K562 (cell line): Measurements from ENCODE around the gene MTG1. TPM values are rescaled to one million over a fixed set of nuclear protein-coding genes. Genes with fewer than 3 reads are reported as not detected.

Experiments used
- ATAC-seq: fragments of 200-7000 bp; cut with Tn5 transposase; 3 replicates; pipeline ENCODE4 v1.9.1; 2020; ENCODE audit warnings: moderate library complexity
- BruUV-seq: library from RNA; stranded (reverse); fragments of 400-500 nt; replicated peaks from 2 replicates; lab custom pipeline; 2021; lab: Mats Ljungman, UMichigan
- CTCF ChIA-PET: fragments of 300-600 bp; formaldehyde crosslinking; extraction: SDS; loops from one replicate; lab custom pipeline; 2021; ENCODE audit warnings: low intra/inter-chr PET ratio; lab: Yijun Ruan, JAX
- POLR2A ChIA-PET: fragments of 300-600, 350-650 bp; sonication (Branson Sonifier 250); formaldehyde crosslinking; extraction: SDS; loops from one replicate; lab custom pipeline; 2021; ENCODE audit warnings: antibody characterized with exemption, inconsistent platforms; lab: Yijun Ruan, JAX
- DNase-seq, 4 experiments: peaks; one replicate each; pipeline versions ENCODE4 v3.0.0 to v3.0.0-alpha.2; 2011 to 2018; ENCODE audit warnings: low spot score in 3 of 4, mixed read lengths in 3 of 4; ENCODE audit errors: extremely low read depth in 1 of 4
- FAIRE-seq: peaks from 2 replicates; lab custom pipeline; 2011; peaks lifted over from hg19 to GRCh38; lab: Jason Lieb, UNC
- H2AFZ ChIP-seq: 2 replicates; pipeline ENCODE4 v1.6.0; 2011; ENCODE audit warnings: low read depth, low read length, control low read depth, inconsistent platforms
- H3K27ac ChIP-seq: fragments of 200-600 bp; 3 replicates; pipeline ENCODE4 v1.8.0; 2011; ENCODE audit warnings: low read depth, mild to moderate bottlenecking, control low read depth, inconsistent platforms, low read length, moderate library complexity, mixed read lengths; ENCODE audit errors: extremely low read depth
- H3K27me3 ChIP-seq, 2 experiments: fragments of 300-600 bp in 1 of 2; 2 replicates in 1 of 2; 3 replicates in 1 of 2; pipeline versions ENCODE4 v1.6.0 to v1.8.0; 2011; ENCODE audit warnings: inconsistent platforms in 2 of 2, low read length in 2 of 2, mild to moderate bottlenecking in 1 of 2, mixed read lengths in 1 of 2, moderate library complexity in 1 of 2; ENCODE audit not compliant: control insufficient read depth in 2 of 2, insufficient read depth in 2 of 2
- H3K36me3 ChIP-seq: fragments of 300-600 bp; 3 replicates; pipeline ENCODE4 v1.8.0; 2011; ENCODE audit warnings: mild to moderate bottlenecking, low read length, inconsistent platforms; ENCODE audit not compliant: control insufficient read depth, insufficient read depth
- H3K4me1 ChIP-seq, 2 experiments: fragments of 200-600 bp in 1 of 2; replicated peaks in 1 of 2; 2 replicates in 1 of 2; 3 replicates in 1 of 2; pipeline versions ENCODE4 v1.5.1 to v1.8.0; 2011; ENCODE audit warnings: inconsistent platforms in 2 of 2, low read length in 2 of 2, mild to moderate bottlenecking in 1 of 2, mixed read lengths in 1 of 2, moderate library complexity in 1 of 2; ENCODE audit not compliant: control insufficient read depth in 2 of 2, insufficient read depth in 2 of 2
- H3K4me2 ChIP-seq: 2 replicates; pipeline ENCODE4 v1.6.1; 2011; ENCODE audit warnings: low read length, control low read depth, inconsistent platforms, mixed read lengths; ENCODE audit not compliant: insufficient read depth
- H3K4me3 ChIP-seq: fragments of 200-600 bp; sonication (generic), shearing (Covaris generic); 2 replicates; pipeline ENCODE4 v1.5.1; 2016; ENCODE audit warnings: control low read depth, inconsistent platforms
- H3K79me2 ChIP-seq: fragments of 200-600 bp; 3 replicates; pipeline ENCODE4 v1.8.0; 2011; ENCODE audit warnings: low read length, inconsistent platforms; ENCODE audit not compliant: control insufficient read depth, insufficient read depth
- H3K9ac ChIP-seq, 2 experiments: 2 replicates each; pipeline versions ENCODE4 v1.6.0 to v1.6.1; 2011; ENCODE audit warnings: low read depth in 2 of 2, low read length in 2 of 2, control low read depth in 1 of 2, inconsistent platforms in 1 of 2, mild to moderate bottlenecking in 1 of 2, mixed read lengths in 1 of 2; ENCODE audit not compliant: insufficient read depth in 1 of 2
- H3K9me1 ChIP-seq: one replicate; pipeline ENCODE4 v1.6.0; 2011; ENCODE audit warnings: inconsistent platforms, mild to moderate bottlenecking, low read length, moderate library complexity; ENCODE audit not compliant: control insufficient read depth, insufficient read depth
- H3K9me3 ChIP-seq: replicated peaks from 2 replicates; pipeline ENCODE4 v1.5.1; 2011; ENCODE audit warnings: low read depth, low read length, inconsistent platforms; ENCODE audit not compliant: control insufficient read depth, insufficient read depth
- H4K20me1 ChIP-seq: replicated peaks from 2 replicates; pipeline ENCODE4 v1.6.1; 2011; ENCODE audit warnings: low read length, inconsistent platforms, mixed read lengths; ENCODE audit not compliant: control insufficient read depth, insufficient read depth
- CHD1 ChIP-seq: fragments of 200-600 bp; sonication (generic); IDR thresholded peaks from one replicate; pipeline ENCODE4 v1.6.1; 2012; ENCODE audit warnings: mild to moderate bottlenecking, moderate library complexity, low read length, inconsistent platforms
- ELF2 ChIP-seq: fragments of 250-450 bp; sonication (Bioruptor Pico); IDR thresholded peaks from 2 replicates; pipeline ENCODE4 v1.5.0; 2021; ENCODE audit warnings: mild to moderate bottlenecking
- ETS2 ChIP-seq: IDR thresholded peaks from 2 replicates; pipeline ENCODE4 v1.6.1; 2016; ENCODE audit warnings: borderline replicate concordance, missing genetic modification characterization, mild to moderate bottlenecking, moderate library complexity, missing compliant biosample characterization; ENCODE audit not compliant: poor library complexity, severe bottlenecking
- GTF2A2 ChIP-seq: IDR thresholded peaks from 2 replicates; pipeline ENCODE4 v1.6.1; 2016; ENCODE audit warnings: mild to moderate bottlenecking, missing genetic modification characterization, missing compliant biosample characterization
- HNRNPL ChIP-seq: fragments of 200-400 bp; formaldehyde crosslinking; IDR thresholded peaks from 2 replicates; pipeline ENCODE4 v1.6.1; 2017; ENCODE audit warnings: low read depth, mild to moderate bottlenecking, low read length
- MAFK ChIP-seq: IDR thresholded peaks from 2 replicates; pipeline ENCODE4 v1.6.1; 2011; ENCODE audit warnings: low read length, improper control_type of control experiment
- MAX ChIP-seq: sonication (generic); formaldehyde crosslinking; IDR thresholded peaks from 2 replicates; pipeline ENCODE4 v1.9.0; 2022; ENCODE audit warnings: mild to moderate bottlenecking, missing genetic modification reagents
- NBN ChIP-seq: fragments of 450-650 bp; IDR thresholded peaks from 2 replicates; pipeline ENCODE4 v1.6.1; 2016; ENCODE audit warnings: low read depth, mild to moderate bottlenecking
- SIRT6 ChIP-seq: IDR thresholded peaks from one replicate; pipeline ENCODE4 v1.6.1; 2012; ENCODE audit warnings: low read depth, mild to moderate bottlenecking, control low read depth, inconsistent platforms, low read length, moderate library complexity
- XRCC3 ChIP-seq: fragments of 450-650 bp; IDR thresholded peaks from 2 replicates; pipeline ENCODE4 v1.6.1; 2017; ENCODE audit warnings: mild to moderate bottlenecking, moderate library complexity
- ZNF263 ChIP-seq: sonication (generic); formaldehyde crosslinking; IDR thresholded peaks from 2 replicates; pipeline ENCODE4 v1.8.0; 2022; ENCODE audit warnings: mild to moderate bottlenecking, missing genetic modification reagents, borderline replicate concordance
- ZNF57 ChIP-seq: fragments of 450-650 bp; formaldehyde crosslinking; IDR thresholded peaks from 2 replicates; pipeline ENCODE4 v1.4.0; 2020; ENCODE audit warnings: mild to moderate bottlenecking, moderate library complexity
- ZNF695 ChIP-seq: fragments of 450-650 bp; formaldehyde crosslinking; IDR thresholded peaks from 2 replicates; pipeline ENCODE4 v1.4.0; 2020; ENCODE audit warnings: mild to moderate bottlenecking, moderate library complexity
- WGBS: fragments of 100-300 bp; shearing (Covaris generic); methylation state at CpG from one replicate; pipeline ENCODE4 v1.1.6; 2016; ENCODE audit warnings: low coverage, mixed read lengths; ENCODE audit not compliant: insufficient coverage; ENCODE audit errors: missing lambda C conversion rate; 5-methylcytosine and 5-hydroxymethylcytosine counted together
- in situ Hi-C: fragments of 300-500 bp; cut with MboI; formaldehyde crosslinking; loops from 4 replicates; pipeline ENCODE4 v1.15.0; 2018; ENCODE audit warnings: inconsistent platforms, mixed read lengths
- intact Hi-C: fragments of 100-400 bp; cut with micrococcal nuclease; formaldehyde crosslinking; loops from 2 replicates; pipeline ENCODE4 v1.14.2; 2022
- polyA plus RNA-seq, 8 experiments: library from polyadenylated mRNA; depleted of rRNA in 4 of 8; stranded (reverse) in 5 of 8; unstranded in 3 of 8; fragments of >200 nt; fragmentation: Nextera tagmentation in 2 of 8; fragmentation: Illumina TruSeq in 1 of 8; extraction: Ambion mirVana in 2 of 8; extraction: Trizol in 1 of 8; gene quantifications; 2 replicates each; pipeline versions ENCODE4 v1.2.1 to v1.2.3, GENCODE V29; 2011 to 2014; ENCODE audit warnings: inconsistent platforms in 1 of 8, missing spikeins in 1 of 8
- total RNA-seq, 7 experiments: library from RNA; depleted of rRNA in 6 of 7; stranded (reverse); fragments of >200 nt in 6 of 7; fragmentation: Illumina TruSeq in 2 of 7; extraction: Trizol in 2 of 7; gene quantifications; 2 replicates each; pipeline versions ENCODE4 v1.2.1 to v1.2.3, GENCODE V29; 2011 to 2021; ENCODE audit warnings: low replicate concordance in 1 of 7
- TF ChIP-seq, protein P1 (sequence below), 2 experiments: IDR thresholded peaks in 1 of 2; conservative IDR thresholded peaks in 1 of 2; 2 replicates each; pipeline ENCODE4 v1.6.1; 2016; ENCODE audit warnings: low read depth in 2 of 2, mild to moderate bottlenecking in 1 of 2, missing compliant biosample characterization in 1 of 2, missing genetic modification characterization in 1 of 2, moderate library complexity in 1 of 2
- TF ChIP-seq, protein P2 (sequence below): sonication (generic); formaldehyde crosslinking; IDR thresholded peaks from 2 replicates; pipeline ENCODE4 v1.8.0; 2022; ENCODE audit warnings: mild to moderate bottlenecking, low read depth, missing genetic modification reagents

Gene MTG1
- total and polyA plus RNA-seq, 9 of the 15 experiments (the other 6 are each of a cell fraction or from before 2014, with no cell fraction given): 2.8 to 28.2 (median 15.4) TPM

GRCh38 chr10:133461841-133462240 lies 67.9 kb downstream of the MTG1 start (continued):
- TF ChIP-seq, protein P1, sequence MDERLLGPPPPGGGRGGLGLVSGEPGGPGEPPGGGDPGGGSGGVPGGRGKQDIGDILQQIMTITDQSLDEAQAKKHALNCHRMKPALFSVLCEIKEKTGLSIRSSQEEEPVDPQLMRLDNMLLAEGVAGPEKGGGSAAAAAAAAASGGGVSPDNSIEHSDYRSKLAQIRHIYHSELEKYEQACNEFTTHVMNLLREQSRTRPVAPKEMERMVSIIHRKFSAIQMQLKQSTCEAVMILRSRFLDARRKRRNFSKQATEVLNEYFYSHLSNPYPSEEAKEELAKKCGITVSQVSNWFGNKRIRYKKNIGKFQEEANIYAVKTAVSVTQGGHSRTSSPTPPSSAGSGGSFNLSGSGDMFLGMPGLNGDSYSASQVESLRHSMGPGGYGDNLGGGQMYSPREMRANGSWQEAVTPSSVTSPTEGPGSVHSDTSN (CRISPR knock-in tag; IDR thresholded peaks at IDR 0.05; ENCODE audit: low read depth): no peak
- TF ChIP-seq, protein P1 (tag; conservative IDR thresholded peaks at IDR 0.05; ENCODE audit: low read depth): no peak
- TF ChIP-seq GTF2A2 (tag) (no peak), ZNF263 (no peak)

DNA sequence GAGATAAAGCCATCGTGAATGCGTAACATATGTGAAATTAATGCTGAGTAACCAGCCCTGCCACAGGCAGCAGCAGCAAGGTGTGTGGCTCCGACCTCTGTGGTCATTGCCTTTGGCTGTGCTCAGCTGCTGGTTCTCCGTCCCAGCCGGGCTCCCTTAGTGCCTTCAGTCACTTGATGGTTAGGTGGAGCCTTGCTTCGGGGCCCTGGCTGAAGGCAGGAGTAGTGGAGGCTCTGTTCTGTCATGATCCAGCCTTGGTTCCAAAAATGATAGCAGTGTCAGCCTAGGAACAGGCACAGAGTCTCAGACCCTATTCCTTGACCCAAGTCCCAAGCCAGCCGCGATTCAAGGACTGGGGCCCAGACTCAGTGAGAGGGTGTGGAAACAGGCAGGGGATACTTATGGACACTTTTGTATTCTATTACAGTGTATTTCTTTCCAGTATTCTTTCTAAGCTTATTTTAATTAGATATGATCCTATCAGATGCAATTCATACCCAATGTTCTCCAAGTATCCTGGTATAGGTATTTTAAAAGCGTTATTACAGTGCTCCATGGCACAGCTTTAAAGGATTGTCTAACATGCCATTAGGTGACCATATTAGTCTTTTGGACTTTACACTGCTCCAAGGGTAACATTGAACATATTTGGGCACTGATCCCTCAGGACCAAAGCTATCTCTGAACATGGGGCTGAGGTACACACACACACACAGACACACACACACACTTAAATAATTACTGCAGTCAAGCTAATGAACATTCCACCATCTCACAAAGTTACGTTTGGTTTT lies 68.8 kb downstream of the MTG1 start:
- ChIA-PET CTCF (no interaction called here), POLR2A (interaction anchor here (2.1 kb wide), 1 partner anchor 10 kb away, joined by 7 read pairs; the partner anchor contains the start of gene SCART1)
- no peak overlapping the region for H3K4me3 ChIP-seq
- in situ Hi-C loops (no loop called here), intact Hi-C loops (no loop called here)
- no peaks in the 10 kb centered on the region for H3K9me3 ChIP-seq
- no peaks in the 10 kb centered on the region for H3K9me1 ChIP-seq
- H2AFZ ChIP-seq: no peak overlapping the region
- FAIRE-seq (no peak), DNase-seq (no peak), ATAC-seq (no peak)
- H3K4me1 ChIP-seq: peaks cover 0 to 10% of the 10 kb centered on the region in 2 experiments; a peak in 1 of 5 replicates
- WGBS: 15% methylated on average over 10 of the region's 10 CpGs
- no peaks in the 10 kb centered on the region for H3K36me3 ChIP-seq
- H4K20me1 ChIP-seq: no peaks in the 10 kb centered on the region
- no TSS peak for BruUV-seq
- peaks cover 0 to 21% of the 10 kb centered on the region in 2 experiments; a peak in 2 of 5 replicates for H3K27me3 ChIP-seq
- H3K4me2 ChIP-seq: no peak overlapping the region
- H3K79me2 ChIP-seq: no peaks in the 10 kb centered on the region
- no peak overlapping the region for H3K9ac ChIP-seq
- no peak overlapping the region for H3K27ac ChIP-seq
- TF ChIP-seq, protein P2, sequence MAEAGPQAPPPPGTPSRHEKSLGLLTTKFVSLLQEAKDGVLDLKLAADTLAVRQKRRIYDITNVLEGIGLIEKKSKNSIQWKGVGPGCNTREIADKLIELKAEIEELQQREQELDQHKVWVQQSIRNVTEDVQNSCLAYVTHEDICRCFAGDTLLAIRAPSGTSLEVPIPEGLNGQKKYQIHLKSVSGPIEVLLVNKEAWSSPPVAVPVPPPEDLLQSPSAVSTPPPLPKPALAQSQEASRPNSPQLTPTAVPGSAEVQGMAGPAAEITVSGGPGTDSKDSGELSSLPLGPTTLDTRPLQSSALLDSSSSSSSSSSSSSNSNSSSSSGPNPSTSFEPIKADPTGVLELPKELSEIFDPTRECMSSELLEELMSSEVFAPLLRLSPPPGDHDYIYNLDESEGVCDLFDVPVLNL (CRISPR knock-in tag): no peak
- TF ChIP-seq ELF2 (CRISPR knock-in tag): no peak
- TF ChIP-seq HNRNPL: no peak
- no peak for TF ChIP-seq ZNF695 (CRISPR knock-in tag)
- no peak for TF ChIP-seq XRCC3
- TF ChIP-seq NBN: no peak
- no peak for TF ChIP-seq MAFK
- TF ChIP-seq CHD1: no peak
- TF ChIP-seq ZNF57 (CRISPR knock-in tag): no peak
- TF ChIP-seq ETS2: no peak
- no peak for TF ChIP-seq SIRT6
- TF ChIP-seq MAX: no peak
